DOHH2 (cell line): ENCODE data around the gene MAPK6.

Source experiments
- H3F3A ChIP-seq: fragments of 200-600 bp; sonication (generic), shearing (Covaris generic); 2 replicates; pipeline ENCODE4 v1.6.0; 2016; ENCODE audit warnings: antibody characterized with exemption, mild to moderate bottlenecking; ENCODE audit not compliant: control insufficient read depth, insufficient read depth
- H3K27ac ChIP-seq: fragments of 200-600 bp; sonication (generic); 2 replicates; pipeline ENCODE4 v1.5.1; 2014; ENCODE audit warnings: low read depth, mild to moderate bottlenecking, low read length, moderate library complexity
- H3K27me3 ChIP-seq: fragments of 200-600 bp; sonication (generic); 2 replicates; pipeline ENCODE4 v1.6.1; 2014; ENCODE audit warnings: mild to moderate bottlenecking, low read length, mixed read lengths; ENCODE audit not compliant: control insufficient read depth
- H3K36me3 ChIP-seq: fragments of 200-600 bp; sonication (generic); 2 replicates; pipeline ENCODE4 v1.6.1; 2014; ENCODE audit warnings: mild to moderate bottlenecking, low read length, moderate library complexity, mixed read lengths; ENCODE audit not compliant: control insufficient read depth
- H3K4me1 ChIP-seq: fragments of 200-600 bp; sonication (generic); 2 replicates; pipeline ENCODE4 v1.6.1; 2014; ENCODE audit warnings: mild to moderate bottlenecking, low read length, mixed read lengths; ENCODE audit not compliant: control insufficient read depth
- H3K4me2 ChIP-seq: fragments of 200-600 bp; sonication (generic); 2 replicates; pipeline ENCODE4 v1.6.0; 2014; ENCODE audit warnings: mild to moderate bottlenecking, low read length, moderate library complexity
- H3K4me3 ChIP-seq: fragments of 200-600 bp; sonication (generic); 2 replicates; pipeline ENCODE4 v1.5.1; 2014; ENCODE audit warnings: mild to moderate bottlenecking, low read length, mixed read lengths
- H3K79me2 ChIP-seq: fragments of 200-600 bp; sonication (generic); 2 replicates; pipeline ENCODE4 v1.6.1; 2014; ENCODE audit warnings: mild to moderate bottlenecking, low read length, mixed read lengths; ENCODE audit not compliant: control insufficient read depth
- H3K9me2 ChIP-seq: fragments of 200-600 bp; sonication (generic); replicated peaks from 2 replicates; pipeline ENCODE4 v1.6.1; 2014; ENCODE audit warnings: mild to moderate bottlenecking, low read length, mixed read lengths; ENCODE audit not compliant: control insufficient read depth
- H3K9me3 ChIP-seq: fragments of 200-600 bp; sonication (generic); 2 replicates; pipeline ENCODE4 v1.6.1; 2014; ENCODE audit warnings: antibody characterized with exemption, low read length, mixed read lengths; ENCODE audit not compliant: control insufficient read depth, insufficient read depth
- H4K20me1 ChIP-seq: fragments of 200-600 bp; sonication (generic); 2 replicates; pipeline ENCODE4 v1.6.0; 2014; ENCODE audit warnings: low read depth, mild to moderate bottlenecking, antibody characterized with exemption, low read length, moderate library complexity; ENCODE audit not compliant: control insufficient read depth, insufficient read depth
- CTCF ChIP-seq: fragments of 200-600 bp; sonication (generic); IDR thresholded peaks from one replicate; pipeline ENCODE4 v1.5.1; 2014; ENCODE audit warnings: antibody characterized with exemption, mild to moderate bottlenecking, low read depth, low read length; ENCODE audit not compliant: poor library complexity, severe bottlenecking
- EZH2phosphoT487 ChIP-seq: fragments of 200-600 bp; sonication (generic); IDR thresholded peaks from 2 replicates; pipeline ENCODE4 v1.6.1; 2017; ENCODE audit warnings: borderline replicate concordance, mild to moderate bottlenecking, antibody characterized with exemption, low read length, moderate library complexity, mixed read lengths

Gene MAPK6

GRCh38 chr15:52105846-52106245 lies 86.8 kb downstream of the MAPK6 start:
- peaks cover 22% of the 10 kb centered on the region for H3K27me3 ChIP-seq

GRCh38 chr15:52106641-52107040 lies 87.6 kb downstream of the MAPK6 start:
- Histone ChIP-seq H3F3A (no peaks in the 10 kb centered on the region), H3K79me2 (no peaks in the 10 kb centered on the region), H3K27me3 (peaks cover 25% of the 10 kb centered on the region), H3K9me3 (no peaks in the 10 kb centered on the region), H3K36me3 (no peaks in the 10 kb centered on the region), H3K4me1 (peaks cover 21% of the 10 kb centered on the region), H3K4me3 (no peak overlapping the region), H3K4me2 (no peak overlapping the region), H3K27ac (no peak overlapping the region), H4K20me1 (no peaks in the 10 kb centered on the region), H3K9me2 (no peaks in the 10 kb centered on the region)
- TF ChIP-seq CTCF: no peak
- no peak for TF ChIP-seq EZH2phosphoT487

More at GRCh38 chr15:52105846-52106245, 86.8 kb downstream of the MAPK6 start:
- H3K9me3 ChIP-seq: no peaks in the 10 kb centered on the region
- H3K4me1 ChIP-seq: peaks cover 21% of the 10 kb centered on the region
- H3K79me2 ChIP-seq: no peaks in the 10 kb centered on the region
- H3F3A ChIP-seq: no peaks in the 10 kb centered on the region
- H3K4me2 ChIP-seq: no peak overlapping the region
- H3K4me3 ChIP-seq: no peak overlapping the region
- H3K9me2 ChIP-seq: no peaks in the 10 kb centered on the region
- no peaks in the 10 kb centered on the region for H4K20me1 ChIP-seq
- no peak for TF ChIP-seq EZH2phosphoT487
- no peak for TF ChIP-seq CTCF
- H3K27ac ChIP-seq: no peak overlapping the region
- no peaks in the 10 kb centered on the region for H3K36me3 ChIP-seq

GRCh38 chr15:52107238-52107637 lies 88.2 kb downstream of the MAPK6 start:
- Histone ChIP-seq H3K4me1 (peaks cover 15% of the 10 kb centered on the region), H3K4me3 (no peak overlapping the region)
- TF ChIP-seq CTCF: no peak
- TF ChIP-seq EZH2phosphoT487: no peak

More at GRCh38 chr15:52107238-52107637, 88.2 kb downstream of the MAPK6 start:
- no peaks in the 10 kb centered on the region for H4K20me1 ChIP-seq
- H3K79me2 ChIP-seq: no peaks in the 10 kb centered on the region
- no peak overlapping the region for H3K27ac ChIP-seq
- no peak overlapping the region for H3K4me2 ChIP-seq
- H3K9me2 ChIP-seq: no peaks in the 10 kb centered on the region
- no peaks in the 10 kb centered on the region for H3F3A ChIP-seq
- H3K27me3 ChIP-seq: peaks cover 31% of the 10 kb centered on the region
- H3K9me3 ChIP-seq: no peaks in the 10 kb centered on the region
- no peaks in the 10 kb centered on the region for H3K36me3 ChIP-seq
